ENCODE results near the gene CNNM2.

GRCh38 chr10:103095005-103095404, 176.9 kb downstream of the CNNM2 start:
- TF ChIP-seq CTCF (IDR thresholded peaks at IDR 0.05 in 2 of 3, conservative IDR thresholded peaks at IDR 0.05 in 1 of 3; ENCODE audit: borderline replicate concordance in 1 of 3, insufficient read depth in 1 of 3, low read depth in 2 of 3, low read length in 2 of 3), result no peak
- no peak for TF ChIP-seq POLR2A (IDR thresholded peaks at IDR 0.05; ENCODE audit: borderline replicate concordance, extremely low read depth, insufficient read depth, insufficient read length)
- TF ChIP-seq EGR1 (IDR thresholded peaks at IDR 0.05; ENCODE audit: low read depth), result no peak
- no peak for TF ChIP-seq EZH2phosphoT487 (IDR thresholded peaks at IDR 0.05; ENCODE audit: borderline replicate concordance)
- TF ChIP-seq, protein P1, sequence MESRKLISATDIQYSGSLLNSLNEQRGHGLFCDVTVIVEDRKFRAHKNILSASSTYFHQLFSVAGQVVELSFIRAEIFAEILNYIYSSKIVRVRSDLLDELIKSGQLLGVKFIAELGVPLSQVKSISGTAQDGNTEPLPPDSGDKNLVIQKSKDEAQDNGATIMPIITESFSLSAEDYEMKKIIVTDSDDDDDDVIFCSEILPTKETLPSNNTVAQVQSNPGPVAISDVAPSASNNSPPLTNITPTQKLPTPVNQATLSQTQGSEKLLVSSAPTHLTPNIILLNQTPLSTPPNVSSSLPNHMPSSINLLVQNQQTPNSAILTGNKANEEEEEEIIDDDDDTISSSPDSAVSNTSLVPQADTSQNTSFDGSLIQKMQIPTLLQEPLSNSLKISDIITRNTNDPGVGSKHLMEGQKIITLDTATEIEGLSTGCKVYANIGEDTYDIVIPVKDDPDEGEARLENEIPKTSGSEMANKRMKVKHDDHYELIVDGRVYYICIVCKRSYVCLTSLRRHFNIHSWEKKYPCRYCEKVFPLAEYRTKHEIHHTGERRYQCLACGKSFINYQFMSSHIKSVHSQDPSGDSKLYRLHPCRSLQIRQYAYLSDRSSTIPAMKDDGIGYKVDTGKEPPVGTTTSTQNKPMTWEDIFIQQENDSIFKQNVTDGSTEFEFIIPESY (IDR thresholded peaks at IDR 0.05; ENCODE audit: extremely low read depth, insufficient replicate concordance, low read length), result no peak
- TF ChIP-seq ATF3 (IDR thresholded peaks at IDR 0.05), result no peak
- TF ChIP-seq ZNF274 (IDR thresholded peaks at IDR 0.05; ENCODE audit: low read depth, low read length), result no peak
- no peak for TF ChIP-seq EZH2 (IDR thresholded peaks at IDR 0.05)
- no peak for TF ChIP-seq ZFX (IDR thresholded peaks at IDR 0.05)
- TF ChIP-seq JUND (IDR thresholded peaks at IDR 0.05), result no peak
